ENCODE data around the gene GPATCH2L. TPM values are rescaled to one million over a fixed set of nuclear protein-coding genes. Genes with fewer than 3 reads are reported as not detected.

GPATCH2L gene
- total and polyA plus RNA-seq, 2 of the 13 experiments (the other 11 are each of a cell fraction or from before 2014, with no cell fraction given), result 14.4 to 29.0 TPM

GRCh38 chr14:76181546-76181945 lies 29.8 kb downstream of the GPATCH2L start:
- DNase-seq (ENCODE audit: low spot score), result peak; percentile 12
- no TSS peak for BruUV-seq (replicated peaks)
- H3K9ac ChIP-seq (ENCODE audit: insufficient read depth, low read depth, low read length), result no peak overlapping the region
- H3K27me3 ChIP-seq (ENCODE audit: control insufficient read depth in 1 of 2, insufficient read depth in 2 of 2, low read length in 2 of 2), result no peaks in the 10 kb centered on the region
- no peak for ATAC-seq
- H3K4me1 ChIP-seq (ENCODE audit: insufficient read depth, low read length), result no peaks in the 10 kb centered on the region
- no peaks in the 10 kb centered on the region for H4K20me1 ChIP-seq (ENCODE audit: insufficient read depth, low read length)
- H3K27ac ChIP-seq (ENCODE audit: extremely low read length, insufficient read depth, low read length), result no peak overlapping the region
- no peak for TF ChIP-seq ZNF326 (CRISPR knock-in tag; IDR thresholded peaks at IDR 0.05; ENCODE audit: borderline replicate concordance)
- TF ChIP-seq HMG20A (CRISPR knock-in tag; IDR thresholded peaks at IDR 0.05; ENCODE audit: borderline replicate concordance), result no peak
- no peak for TF ChIP-seq JUN (CRISPR knock-in tag; IDR thresholded peaks at IDR 0.05)
- TF ChIP-seq ZNF614 (CRISPR knock-in tag; IDR thresholded peaks at IDR 0.05; ENCODE audit: borderline replicate concordance), result no peak
- no peak for TF ChIP-seq SMARCC2 (IDR thresholded peaks at IDR 0.05)
- TF ChIP-seq SAP130 (CRISPR knock-in tag; IDR thresholded peaks at IDR 0.05; ENCODE audit: low read depth), result no peak
- TF ChIP-seq CBFB (CRISPR knock-in tag; IDR thresholded peaks at IDR 0.05), result no peak
- no peak for TF ChIP-seq ATF7 (IDR thresholded peaks at IDR 0.05)
- no peak for TF ChIP-seq ATF7 (CRISPR knock-in tag; IDR thresholded peaks at IDR 0.05)
- no peak for TF ChIP-seq RXRB (CRISPR knock-in tag; IDR thresholded peaks at IDR 0.05; ENCODE audit: borderline replicate concordance)
- no peak for TF ChIP-seq ZNF576 (CRISPR knock-in tag; IDR thresholded peaks at IDR 0.05)
- TF ChIP-seq ZNF510 (CRISPR knock-in tag; IDR thresholded peaks at IDR 0.05; ENCODE audit: low read depth), result no peak
- no peak for TF ChIP-seq PLRG1 (conservative IDR thresholded peaks at IDR 0.05)
- no peak for TF ChIP-seq NFE2L2 (IDR thresholded peaks at IDR 0.05; ENCODE audit: low read length)
- no peak for TF ChIP-seq ZFAT (CRISPR knock-in tag; conservative IDR thresholded peaks at IDR 0.05)
- TF ChIP-seq ZNF816 (CRISPR knock-in tag; IDR thresholded peaks at IDR 0.05; ENCODE audit: borderline replicate concordance), result no peak
- TF ChIP-seq HINFP (CRISPR knock-in tag; IDR thresholded peaks at IDR 0.05; ENCODE audit: low read depth), result no peak
- no peak for TF ChIP-seq ZNF724P (CRISPR knock-in tag; IDR thresholded peaks at IDR 0.05; ENCODE audit: borderline replicate concordance)
- TF ChIP-seq ZGPAT (CRISPR knock-in tag; IDR thresholded peaks at IDR 0.05), result no peak
- no peak for TF ChIP-seq XBP1 (CRISPR knock-in tag; IDR thresholded peaks at IDR 0.05)
- H3K36me3 ChIP-seq (replicated peaks in 1 of 2; ENCODE audit: control insufficient read depth in 1 of 2, insufficient read depth in 2 of 2, low read length in 2 of 2), result peaks cover 14 to 61% of the 10 kb centered on the region in 2 experiments
- no peak overlapping the region for H2AFZ ChIP-seq (ENCODE audit: low read length)
- no peaks in the 10 kb centered on the region for H3K9me3 ChIP-seq (ENCODE audit: low read length)
- 80% methylated on average over 1 of the region's 1 CpG for WGBS (ENCODE audit: low lambda C conversion rate)
- H3K79me2 ChIP-seq (ENCODE audit: insufficient read depth, low read length), result no peaks in the 10 kb centered on the region
- ChIA-PET CTCF (ENCODE audit: low intra/inter-chr PET ratio, low total read pairs) (interaction anchor here (0.9 kb wide), 1 partner anchor 130 kb away, joined by 4 read pairs; no protein-coding TSS in a partner anchor), POLR2A (interaction anchor here (0.6 kb wide), 1 partner anchor 19 kb away, joined by 3 read pairs; no protein-coding TSS in a partner anchor)
- H3K4me2 ChIP-seq (ENCODE audit: low read depth, low read length), result no peak overlapping the region
- FAIRE-seq, result no peak
- in situ Hi-C loops (cut with HindIII; ENCODE audit: extremely low pct_ligation_motif_present, low pct_unique_long_range_greater_than_20kb), result no loop called here
- intact Hi-C loops (cut with micrococcal nuclease; ENCODE audit: unreplicated experiment), result no loop called here
- H3K4me3 ChIP-seq (replicated peaks in 1 of 3; ENCODE audit: insufficient read depth in 1 of 3, low read depth in 2 of 3, low read length in 3 of 3), result no peak overlapping the region
